ENCODE results near the gene ZFTA. TPM values are rescaled to one million over a fixed set of nuclear protein-coding genes. Genes with fewer than 3 reads are reported as not detected.
"Not testable (repeated sequence)": the region's sequence is repeated elsewhere in the genome, so short reads cannot be mapped to it uniquely, and the experiment has no call there.

The ZFTA gene
- total and polyA plus RNA-seq, 11 donors, result 4.6 to 17.9 (median 10.0) TPM

DNA sequence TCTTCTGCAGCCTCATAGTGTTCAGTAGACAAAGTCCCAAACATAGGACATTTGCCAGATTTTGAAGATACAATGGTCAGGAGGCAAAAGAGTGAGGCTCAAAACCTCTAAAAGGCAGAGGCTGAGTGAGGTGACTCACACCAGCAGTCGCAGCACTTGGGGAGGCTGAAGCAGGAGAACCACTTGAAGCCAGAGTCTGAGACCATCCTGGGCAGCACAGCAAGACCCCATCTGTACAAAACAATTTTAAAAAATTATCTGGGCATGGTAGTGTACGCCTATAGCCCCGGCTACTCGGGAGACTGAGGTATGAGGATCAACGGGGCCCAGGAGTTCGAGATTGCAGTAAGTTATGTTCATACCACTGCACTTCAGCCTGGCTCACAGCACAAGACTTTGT, 14.2 kb upstream of the ZFTA start:
- Histone ChIP-seq H3K4me1 (peaks cover 0 to 8% (median 0%) of the 10 kb centered on the region in 12 donors), H3K27me3 (no peaks in the 10 kb centered on the region), H3K4me3 (no peak overlapping the region), H3K27ac (no peak overlapping the region), H3K36me3 (no peaks in the 10 kb centered on the region), H3K9me3 (no peaks in the 10 kb centered on the region)
- WGBS, 4 donors, result 90 to 98% (median 96%) methylated on average over 6 of the region's 6 CpGs
- DNase-seq (no peak), ATAC-seq (no peak)
- TF ChIP-seq POLR2A (IDR thresholded peaks at IDR 0.05), result no peak
- TF ChIP-seq, protein P1, sequence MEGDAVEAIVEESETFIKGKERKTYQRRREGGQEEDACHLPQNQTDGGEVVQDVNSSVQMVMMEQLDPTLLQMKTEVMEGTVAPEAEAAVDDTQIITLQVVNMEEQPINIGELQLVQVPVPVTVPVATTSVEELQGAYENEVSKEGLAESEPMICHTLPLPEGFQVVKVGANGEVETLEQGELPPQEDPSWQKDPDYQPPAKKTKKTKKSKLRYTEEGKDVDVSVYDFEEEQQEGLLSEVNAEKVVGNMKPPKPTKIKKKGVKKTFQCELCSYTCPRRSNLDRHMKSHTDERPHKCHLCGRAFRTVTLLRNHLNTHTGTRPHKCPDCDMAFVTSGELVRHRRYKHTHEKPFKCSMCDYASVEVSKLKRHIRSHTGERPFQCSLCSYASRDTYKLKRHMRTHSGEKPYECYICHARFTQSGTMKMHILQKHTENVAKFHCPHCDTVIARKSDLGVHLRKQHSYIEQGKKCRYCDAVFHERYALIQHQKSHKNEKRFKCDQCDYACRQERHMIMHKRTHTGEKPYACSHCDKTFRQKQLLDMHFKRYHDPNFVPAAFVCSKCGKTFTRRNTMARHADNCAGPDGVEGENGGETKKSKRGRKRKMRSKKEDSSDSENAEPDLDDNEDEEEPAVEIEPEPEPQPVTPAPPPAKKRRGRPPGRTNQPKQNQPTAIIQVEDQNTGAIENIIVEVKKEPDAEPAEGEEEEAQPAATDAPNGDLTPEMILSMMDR (IDR thresholded peaks at IDR 0.05), result no peak
- intact Hi-C loops (cut with DNase I), result no loop called here

DNA sequence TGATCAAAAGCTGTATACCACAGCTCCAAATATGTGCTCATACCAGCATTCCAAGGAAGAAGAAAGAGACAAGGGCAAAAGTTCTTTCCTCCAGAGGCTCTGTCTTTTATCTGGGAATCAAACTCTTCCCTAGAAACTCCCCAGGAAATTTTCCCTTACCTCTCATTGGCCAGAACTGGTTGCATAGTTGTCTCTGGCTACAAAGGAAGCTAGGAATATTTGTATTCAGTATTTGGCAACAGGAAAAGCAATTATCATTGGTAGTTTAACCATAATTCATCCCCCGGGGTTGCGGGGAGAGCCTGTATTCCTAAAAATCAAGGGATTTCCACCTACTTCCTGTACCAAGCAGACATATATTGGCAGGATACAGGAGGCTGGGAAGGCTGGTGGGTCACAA, 10.5 kb upstream of the ZFTA start:
- Histone ChIP-seq H3K27ac (no peak overlapping the region), H3K27me3 (no peaks in the 10 kb centered on the region), H3K9me3 (no peaks in the 10 kb centered on the region), H3K4me3 (no peak overlapping the region), H3K36me3 (no peaks in the 10 kb centered on the region), H3K4me1 (peaks cover 0 to 8% (median 0%) of the 10 kb centered on the region in 12 donors)
- TF ChIP-seq, protein P1 (IDR thresholded peaks at IDR 0.05), result no peak
- TF ChIP-seq POLR2A (IDR thresholded peaks at IDR 0.05), result no peak
- intact Hi-C loops (cut with DNase I), result loop anchor here in 1 of 10 donors (10.0 kb wide), 1 partner anchor 166 kb away; no protein-coding TSS in a partner anchor
- DNase-seq (no peak), ATAC-seq (no peak)
- 45 to 67% (median 54%) methylated on average over 2 of the region's 2 CpGs for WGBS, 4 donors

DNA sequence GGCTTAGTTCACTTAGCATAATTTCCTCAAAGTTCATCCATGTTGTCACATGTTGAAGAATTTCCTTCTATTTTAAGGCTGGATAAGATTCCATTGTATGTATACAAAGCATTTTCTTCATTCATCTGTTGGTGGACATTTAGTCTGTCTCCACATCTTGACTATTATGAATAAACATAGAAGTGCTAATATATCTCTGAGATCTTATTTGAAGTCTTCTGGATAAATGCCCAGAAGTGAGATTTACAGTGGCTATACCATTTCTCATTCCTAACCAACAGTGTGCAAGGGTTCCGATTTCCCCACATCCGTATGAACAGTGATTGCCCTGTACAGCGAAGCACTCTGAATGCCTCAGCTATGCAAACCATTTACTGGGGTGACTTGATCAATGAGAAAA, 6.6 kb upstream of the ZFTA start:
- Histone ChIP-seq H3K4me1 (peaks cover 0 to 12% (median 0%) of the 10 kb centered on the region in 12 donors), H3K36me3 (no peaks in the 10 kb centered on the region), H3K27ac (no peak overlapping the region), H3K4me3 (no peak overlapping the region), H3K27me3 (no peaks in the 10 kb centered on the region), H3K9me3 (no peaks in the 10 kb centered on the region)
- intact Hi-C loops (cut with DNase I), result loop anchor here in 1 of 10 donors (10.0 kb wide), 1 partner anchor 170 kb away; no protein-coding TSS in a partner anchor
- ATAC-seq, result no peak
- no peak for DNase-seq
- TF ChIP-seq POLR2A (IDR thresholded peaks at IDR 0.05), result no peak
- TF ChIP-seq, protein P1 (IDR thresholded peaks at IDR 0.05), result no peak
- WGBS, 4 donors, result 96 to 100% (median 98%) methylated on average over 3 of the region's 3 CpGs

DNA sequence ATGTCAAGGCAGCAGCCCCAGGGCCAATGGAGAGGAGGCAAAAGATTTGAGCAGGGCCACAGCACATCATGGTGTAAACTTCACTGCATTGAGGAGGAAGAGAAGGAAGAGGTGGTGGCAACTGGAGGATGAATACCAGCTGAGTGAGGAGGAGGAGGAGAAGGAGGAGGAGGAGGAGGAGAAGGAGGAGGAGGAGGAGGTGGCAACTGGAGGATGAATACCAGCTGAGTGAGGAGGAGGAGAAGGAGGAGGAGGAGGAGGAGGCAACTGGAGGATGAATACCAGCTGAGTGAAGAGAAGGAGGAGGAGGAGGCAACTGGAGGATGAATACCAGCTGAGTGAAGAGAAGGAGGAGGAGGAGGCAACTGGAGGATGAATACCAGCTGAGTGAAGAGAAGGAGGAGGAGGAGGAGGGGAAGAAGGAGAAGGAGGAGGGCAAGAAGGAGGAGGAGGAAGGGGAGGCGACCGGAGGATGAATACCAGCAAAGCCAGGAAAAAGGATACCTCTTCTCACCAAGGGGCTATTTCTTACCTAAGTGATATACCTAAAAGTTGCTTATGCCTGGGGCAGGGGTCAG, 3.3 kb upstream of the ZFTA start:
- not testable (repeated sequence) for H3K4me3 ChIP-seq, H3K27me3 ChIP-seq, H3K36me3 ChIP-seq, DNase-seq, H3K27ac ChIP-seq, ATAC-seq, H3K9me3 ChIP-seq
- peaks cover 0 to 19% (median 13%) of the 10 kb centered on the region in 12 donors for H3K4me1 ChIP-seq
- intact Hi-C loops (cut with DNase I), result loop anchor here in 2 of 10 donors (5.0 to 10.0 kb wide), 2 partner anchors 40 to 173 kb away; partner anchors contain the start of gene SPINDOC (in 1 of the 2)
- WGBS, 4 donors, result 84 to 93% (median 91%) methylated on average over 2 of the region's 2 CpGs
